Prostate gland (tissue), 2 donors: ENCODE data around the gene CHPT1.

ENCODE experiments used
- POLR2A ChIP-seq: fragments of 450-650 bp; IDR thresholded peaks from one replicate; pipeline ENCODE4 v1.6.1; 2016; ENCODE audit warnings: antibody characterized with exemption, mild to moderate bottlenecking
- TF ChIP-seq, protein P1 (sequence below), 4 experiments: fragments of 200-600 bp in 2 of 4; fragments of 450-650 bp in 2 of 4; sonication (generic) in 2 of 4; IDR thresholded peaks; 1 replicate in 3 of 4; 2 replicates in 1 of 4; pipeline ENCODE4 v1.5.1; 2016 to 2019; ENCODE audit warnings: antibody characterized with exemption in 4 of 4, mild to moderate bottlenecking in 2 of 4, moderate library complexity in 2 of 4

GRCh38 chr12:101777485-101777884 lies 80.0 kb downstream of the CHPT1 start:
- TF ChIP-seq, protein P1, sequence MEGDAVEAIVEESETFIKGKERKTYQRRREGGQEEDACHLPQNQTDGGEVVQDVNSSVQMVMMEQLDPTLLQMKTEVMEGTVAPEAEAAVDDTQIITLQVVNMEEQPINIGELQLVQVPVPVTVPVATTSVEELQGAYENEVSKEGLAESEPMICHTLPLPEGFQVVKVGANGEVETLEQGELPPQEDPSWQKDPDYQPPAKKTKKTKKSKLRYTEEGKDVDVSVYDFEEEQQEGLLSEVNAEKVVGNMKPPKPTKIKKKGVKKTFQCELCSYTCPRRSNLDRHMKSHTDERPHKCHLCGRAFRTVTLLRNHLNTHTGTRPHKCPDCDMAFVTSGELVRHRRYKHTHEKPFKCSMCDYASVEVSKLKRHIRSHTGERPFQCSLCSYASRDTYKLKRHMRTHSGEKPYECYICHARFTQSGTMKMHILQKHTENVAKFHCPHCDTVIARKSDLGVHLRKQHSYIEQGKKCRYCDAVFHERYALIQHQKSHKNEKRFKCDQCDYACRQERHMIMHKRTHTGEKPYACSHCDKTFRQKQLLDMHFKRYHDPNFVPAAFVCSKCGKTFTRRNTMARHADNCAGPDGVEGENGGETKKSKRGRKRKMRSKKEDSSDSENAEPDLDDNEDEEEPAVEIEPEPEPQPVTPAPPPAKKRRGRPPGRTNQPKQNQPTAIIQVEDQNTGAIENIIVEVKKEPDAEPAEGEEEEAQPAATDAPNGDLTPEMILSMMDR (IDR thresholded peaks at IDR 0.05): no peak
- TF ChIP-seq POLR2A: no peak
